Astrocyte (in vitro differentiated cells and primary cell): ENCODE measurements around the gene CERCAM. TPM values are rescaled to one million over a fixed set of nuclear protein-coding genes. Genes with fewer than 3 reads are reported as not detected.

Source experiments
- DNase-seq: peaks from one replicate; pipeline ENCODE4 v3.0.0-alpha.2; 2010; ENCODE audit warnings: low read depth
- FAIRE-seq: peaks from 2 replicates; lab custom pipeline; 2011; peaks lifted over from hg19 to GRCh38; lab: Jason Lieb, UNC
- H2AFZ ChIP-seq: 2 replicates; pipeline ENCODE4 v1.6.0; 2012; ENCODE audit warnings: low read depth, low read length, inconsistent platforms
- H3K27ac ChIP-seq: 2 replicates; pipeline ENCODE4 v1.5.1; 2011; ENCODE audit warnings: low read depth, low read length, inconsistent platforms
- H3K27me3 ChIP-seq: 2 replicates; pipeline ENCODE4 v1.6.0; 2011; ENCODE audit warnings: low read length, inconsistent platforms; ENCODE audit not compliant: insufficient read depth
- H3K36me3 ChIP-seq: 2 replicates; pipeline ENCODE4 v1.5.1; 2011; ENCODE audit warnings: low read length, inconsistent platforms; ENCODE audit not compliant: insufficient read depth
- H3K4me1 ChIP-seq: 2 replicates; pipeline ENCODE4 v1.5.1; 2011; ENCODE audit warnings: low read length, inconsistent platforms; ENCODE audit not compliant: insufficient read depth
- H3K4me2 ChIP-seq: 2 replicates; pipeline ENCODE4 v1.6.0; 2012; ENCODE audit warnings: low read length, inconsistent platforms
- H3K4me3 ChIP-seq: 2 replicates; pipeline ENCODE4 v1.5.1; 2011; ENCODE audit warnings: low read depth, mild to moderate bottlenecking, low read length, inconsistent platforms; ENCODE audit not compliant: insufficient read depth
- H3K79me2 ChIP-seq: 2 replicates; pipeline ENCODE4 v1.6.0; 2012; ENCODE audit warnings: mild to moderate bottlenecking, low read length, inconsistent platforms; ENCODE audit not compliant: insufficient read depth
- H3K9ac ChIP-seq: 2 replicates; pipeline ENCODE4 v1.6.0; 2012; ENCODE audit warnings: mild to moderate bottlenecking, low read length, inconsistent platforms
- H3K9me3 ChIP-seq: 2 replicates; pipeline ENCODE4 v1.5.1; 2012; ENCODE audit warnings: low read depth, mild to moderate bottlenecking, low read length, inconsistent platforms; ENCODE audit not compliant: insufficient read depth
- H4K20me1 ChIP-seq: 2 replicates; pipeline ENCODE4 v1.6.0; 2012; ENCODE audit warnings: low read length, inconsistent platforms; ENCODE audit not compliant: insufficient read depth
- H3K27ac Mint-ChIP-seq: one replicate; pipeline ENCODE4 v1.8.0; 2021; ENCODE audit warnings: mild to moderate bottlenecking, mixed read lengths; ENCODE audit not compliant: unreplicated experiment
- H3K27me3 Mint-ChIP-seq: one replicate; pipeline ENCODE4 v1.8.0; 2021; ENCODE audit warnings: low read depth, mixed read lengths; ENCODE audit not compliant: unreplicated experiment
- H3K36me3 Mint-ChIP-seq: one replicate; pipeline ENCODE4 v1.8.0; 2021; ENCODE audit warnings: low read depth, mixed read lengths; ENCODE audit not compliant: unreplicated experiment
- H3K4me1 Mint-ChIP-seq: one replicate; pipeline ENCODE4 v1.8.0; 2021; ENCODE audit warnings: low read depth, mixed read lengths; ENCODE audit not compliant: unreplicated experiment
- H3K4me3 Mint-ChIP-seq: one replicate; pipeline ENCODE4 v1.8.0; 2021; ENCODE audit warnings: mild to moderate bottlenecking, moderate library complexity, mixed read lengths; ENCODE audit not compliant: unreplicated experiment
- H3K9me3 Mint-ChIP-seq: one replicate; pipeline ENCODE4 v1.8.0; 2021; ENCODE audit warnings: mild to moderate bottlenecking, mixed read lengths; ENCODE audit not compliant: unreplicated experiment
- EZH2 ChIP-seq: IDR thresholded peaks from 2 replicates; pipeline ENCODE4 v1.6.1; 2012; ENCODE audit warnings: mild to moderate bottlenecking, low read length, inconsistent platforms; ENCODE audit not compliant: insufficient read depth
- total RNA-seq: library from RNA; stranded (reverse); gene quantifications from 2 replicates; pipeline ENCODE4 v1.2.1, GENCODE V29; 2021
- TF ChIP-seq, protein P1 (sequence below): IDR thresholded peaks from 2 replicates; pipeline ENCODE4 v1.5.1; 2011; ENCODE audit warnings: low read depth, mild to moderate bottlenecking, inconsistent platforms, low read length, moderate library complexity; ENCODE audit not compliant: insufficient read depth

The CERCAM gene
- total RNA-seq, 1 donor from 2014 or later, result 66.1 TPM

GRCh38 chr9:128429513-128430086 is 8.9 kb downstream of the CERCAM start:
- Histone ChIP-seq H3K9me3 (no peaks in the 10 kb centered on the region), H3K27me3 (no peaks in the 10 kb centered on the region), H3K4me3 (no peak overlapping the region), H3K4me2 (peak overlapping the region; percentile 69), H2AFZ (no peak overlapping the region), H3K27ac (peak overlapping the region; percentile 74), H3K79me2 (no peaks in the 10 kb centered on the region), H3K9ac (peak overlapping the region; percentile 41), H4K20me1 (no peaks in the 10 kb centered on the region), H3K4me1 (peaks cover 16% of the 10 kb centered on the region), H3K36me3 (no peaks in the 10 kb centered on the region)
- no peak overlapping the region for H3K4me3 Mint-ChIP-seq
- no peaks in the 10 kb centered on the region for H3K9me3 Mint-ChIP-seq
- DNase-seq (no peak), FAIRE-seq (no peak)
- no peak overlapping the region for H3K27ac Mint-ChIP-seq
- H3K27me3 Mint-ChIP-seq, result no peaks in the 10 kb centered on the region
- TF ChIP-seq EZH2, result no peak
- no peaks in the 10 kb centered on the region for H3K4me1 Mint-ChIP-seq
- peaks cover 12% of the 10 kb centered on the region for H3K36me3 Mint-ChIP-seq

DNA sequence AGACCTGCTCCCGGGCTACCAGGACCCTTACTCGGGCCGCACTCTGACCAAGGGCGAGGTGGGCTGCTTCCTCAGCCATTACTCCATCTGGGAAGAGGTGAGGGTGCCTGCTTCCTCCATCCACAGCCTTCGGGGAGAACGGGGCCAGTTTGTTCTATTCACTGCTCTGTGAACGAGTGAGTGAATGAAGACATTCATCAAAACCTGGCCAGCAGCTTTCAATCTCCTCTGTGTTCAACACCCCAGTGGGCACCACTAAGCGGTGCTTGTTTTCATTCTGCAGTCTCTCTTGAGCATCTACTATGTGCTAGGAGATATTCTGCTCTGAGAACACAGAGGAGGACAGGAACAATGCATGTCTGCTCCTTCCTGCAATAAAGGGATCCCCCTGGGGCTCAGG is 10.6 kb downstream of the CERCAM start:
- no peaks in the 10 kb centered on the region for H3K27me3 ChIP-seq
- no peaks in the 10 kb centered on the region for H3K27me3 Mint-ChIP-seq
- H3K9ac ChIP-seq, result no peak overlapping the region
- no peaks in the 10 kb centered on the region for H3K36me3 ChIP-seq
- no peak overlapping the region for H3K4me3 Mint-ChIP-seq
- H3K79me2 ChIP-seq, result no peaks in the 10 kb centered on the region
- DNase-seq (no peak), FAIRE-seq (no peak)
- no peak overlapping the region for H3K27ac ChIP-seq
- H4K20me1 ChIP-seq, result no peaks in the 10 kb centered on the region
- TF ChIP-seq, protein P1, sequence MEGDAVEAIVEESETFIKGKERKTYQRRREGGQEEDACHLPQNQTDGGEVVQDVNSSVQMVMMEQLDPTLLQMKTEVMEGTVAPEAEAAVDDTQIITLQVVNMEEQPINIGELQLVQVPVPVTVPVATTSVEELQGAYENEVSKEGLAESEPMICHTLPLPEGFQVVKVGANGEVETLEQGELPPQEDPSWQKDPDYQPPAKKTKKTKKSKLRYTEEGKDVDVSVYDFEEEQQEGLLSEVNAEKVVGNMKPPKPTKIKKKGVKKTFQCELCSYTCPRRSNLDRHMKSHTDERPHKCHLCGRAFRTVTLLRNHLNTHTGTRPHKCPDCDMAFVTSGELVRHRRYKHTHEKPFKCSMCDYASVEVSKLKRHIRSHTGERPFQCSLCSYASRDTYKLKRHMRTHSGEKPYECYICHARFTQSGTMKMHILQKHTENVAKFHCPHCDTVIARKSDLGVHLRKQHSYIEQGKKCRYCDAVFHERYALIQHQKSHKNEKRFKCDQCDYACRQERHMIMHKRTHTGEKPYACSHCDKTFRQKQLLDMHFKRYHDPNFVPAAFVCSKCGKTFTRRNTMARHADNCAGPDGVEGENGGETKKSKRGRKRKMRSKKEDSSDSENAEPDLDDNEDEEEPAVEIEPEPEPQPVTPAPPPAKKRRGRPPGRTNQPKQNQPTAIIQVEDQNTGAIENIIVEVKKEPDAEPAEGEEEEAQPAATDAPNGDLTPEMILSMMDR, result no peak
- no peak for TF ChIP-seq EZH2
- H3K4me2 ChIP-seq, result no peak overlapping the region
- peaks cover 13% of the 10 kb centered on the region for H3K36me3 Mint-ChIP-seq
- no peak overlapping the region for H2AFZ ChIP-seq
- no peaks in the 10 kb centered on the region for H3K4me1 Mint-ChIP-seq
- H3K4me3 ChIP-seq, result no peak overlapping the region
- no peak overlapping the region for H3K27ac Mint-ChIP-seq
- H3K9me3 Mint-ChIP-seq, result no peaks in the 10 kb centered on the region
- H3K9me3 ChIP-seq, result no peaks in the 10 kb centered on the region
- peaks cover 16% of the 10 kb centered on the region for H3K4me1 ChIP-seq

DNA sequence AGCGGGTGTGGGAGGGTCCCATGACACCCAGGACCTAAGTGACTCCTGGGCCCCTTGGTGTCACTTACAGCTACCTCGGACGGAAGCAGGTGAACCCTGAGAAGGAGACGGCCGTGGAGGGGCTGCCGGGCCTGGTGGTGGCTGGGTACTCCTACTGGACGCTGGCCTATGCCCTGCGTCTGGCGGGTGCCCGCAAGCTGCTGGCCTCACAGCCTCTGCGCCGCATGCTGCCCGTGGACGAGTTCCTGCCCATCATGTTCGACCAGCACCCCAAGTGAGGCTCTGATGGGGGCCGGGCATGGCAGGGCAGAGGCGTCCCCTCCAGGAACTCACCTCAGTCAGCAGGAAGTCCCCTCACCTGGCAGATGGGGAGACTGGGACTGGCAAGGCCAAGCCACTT is 13.7 kb downstream of the CERCAM start:
- Histone ChIP-seq H4K20me1 (no peaks in the 10 kb centered on the region), H3K4me1 (peaks cover 2% of the 10 kb centered on the region), H2AFZ (no peak overlapping the region), H3K36me3 (no peaks in the 10 kb centered on the region), H3K27me3 (no peaks in the 10 kb centered on the region), H3K27ac (no peak overlapping the region), H3K4me3 (no peak overlapping the region), H3K9ac (no peak overlapping the region), H3K79me2 (no peaks in the 10 kb centered on the region), H3K9me3 (no peaks in the 10 kb centered on the region), H3K4me2 (no peak overlapping the region)
- Mint-ChIP-seq H3K4me3 (no peak overlapping the region), H3K27me3 (no peaks in the 10 kb centered on the region), H3K36me3 (peaks cover 7% of the 10 kb centered on the region), H3K4me1 (no peaks in the 10 kb centered on the region), H3K9me3 (no peaks in the 10 kb centered on the region), H3K27ac (no peak overlapping the region)
- FAIRE-seq (no peak), DNase-seq (no peak)
- TF ChIP-seq, protein P1, result no peak
- TF ChIP-seq EZH2, result no peak
